Pulmonary artery endothelial cell (primary cell): Measurements from ENCODE around the gene CDK9. TPM values are rescaled to one million over a fixed set of nuclear protein-coding genes. Genes with fewer than 3 reads are reported as not detected.
"Not testable (repeated sequence)": the region's sequence is repeated elsewhere in the genome, so short reads cannot be mapped to it uniquely, and the experiment has no call there.

Source experiments
- DNase-seq: peaks from one replicate; pipeline ENCODE4 v3.0.0-alpha.2; 2011; ENCODE audit warnings: low read depth, low spot score
- total RNA-seq: library from RNA; depleted of rRNA; stranded (reverse); fragments of >200 nt; gene quantifications from 2 replicates; pipeline ENCODE4 v1.2.3, GENCODE V29; 2014

CDK9 gene
- total RNA-seq, 1 donor from 2014 or later, result 107 TPM

GRCh38 chr9:127779136-127779981 lies 6.5 kb upstream of the CDK9 start:
- DNase-seq, result no peak

- no peak for DNase-seq
These were observed 5.5 kb upstream of the CDK9 start for GRCh38 chr9:127780126-127780885.

GRCh38 chr9:127780909-127781308 lies 4.9 kb upstream of the CDK9 start:
- not testable (repeated sequence) for DNase-seq

GRCh38 chr9:127781806-127782205 lies 4.0 kb upstream of the CDK9 start:
- DNase-seq, result no peak

GRCh38 chr9:127783111-127784008 lies 2.5 kb upstream of the CDK9 start:
- no peak for DNase-seq

- no peak for DNase-seq
These were observed 556 bp upstream of the CDK9 start for GRCh38 chr9:127785023-127785932.

- DNase-seq, result no peak
These were observed 905 bp downstream of the CDK9 start for GRCh38 chr9:127786773-127787104.

- DNase-seq, result no peak
These were observed 2.6 kb downstream of the CDK9 start for GRCh38 chr9:127788337-127789011.

GRCh38 chr9:127789179-127789578 lies 3.3 kb downstream of the CDK9 start:
- no peak for DNase-seq

GRCh38 chr9:127790094-127790855 lies 4.4 kb downstream of the CDK9 start:
- DNase-seq, result no peak

- DNase-seq, result no peak
These were observed 5.3 kb downstream of the CDK9 start for GRCh38 chr9:127791085-127791484.

- DNase-seq, result no peak
These were observed 6.7 kb downstream of the CDK9 start for GRCh38 chr9:127792417-127793031.

- no peak for DNase-seq
These were observed 7.4 kb downstream of the CDK9 start for GRCh38 chr9:127793093-127793708.

GRCh38 chr9:127794001-127794791 lies 8.4 kb downstream of the CDK9 start:
- DNase-seq, result no peak

- DNase-seq, result no peak
These were observed 10.5 kb downstream of the CDK9 start for GRCh38 chr9:127796225-127796813.

GRCh38 chr9:127796852-127797370 lies 11.1 kb downstream of the CDK9 start:
- no peak for DNase-seq

GRCh38 chr9:127801955-127802575 lies 16.2 kb downstream of the CDK9 start:
- DNase-seq, result no peak
